A673 (cell line): ENCODE results near the gene BIRC7.

Source experiments
- EZH2 ChIP-seq: fragments of 200-600 bp; sonication (generic); IDR thresholded peaks from 2 replicates; pipeline ENCODE4 v1.6.1; 2017; ENCODE audit warnings: borderline replicate concordance, low read depth, mild to moderate bottlenecking, mixed read lengths, antibody characterized with exemption, low read length; ENCODE audit not compliant: poor library complexity, severe bottlenecking
- TF ChIP-seq, protein P1 (sequence below): fragments of 300-800, 200-600 bp; sonication (generic); conservative IDR thresholded peaks from 2 replicates; pipeline ENCODE4 v1.5.1; 2017; ENCODE audit warnings: low read depth, mild to moderate bottlenecking, antibody characterized with exemption, low read length, moderate library complexity, mixed read lengths

GRCh38 chr20:63241272-63241671 lies 5.6 kb downstream of the BIRC7 start:
- TF ChIP-seq, protein P1, sequence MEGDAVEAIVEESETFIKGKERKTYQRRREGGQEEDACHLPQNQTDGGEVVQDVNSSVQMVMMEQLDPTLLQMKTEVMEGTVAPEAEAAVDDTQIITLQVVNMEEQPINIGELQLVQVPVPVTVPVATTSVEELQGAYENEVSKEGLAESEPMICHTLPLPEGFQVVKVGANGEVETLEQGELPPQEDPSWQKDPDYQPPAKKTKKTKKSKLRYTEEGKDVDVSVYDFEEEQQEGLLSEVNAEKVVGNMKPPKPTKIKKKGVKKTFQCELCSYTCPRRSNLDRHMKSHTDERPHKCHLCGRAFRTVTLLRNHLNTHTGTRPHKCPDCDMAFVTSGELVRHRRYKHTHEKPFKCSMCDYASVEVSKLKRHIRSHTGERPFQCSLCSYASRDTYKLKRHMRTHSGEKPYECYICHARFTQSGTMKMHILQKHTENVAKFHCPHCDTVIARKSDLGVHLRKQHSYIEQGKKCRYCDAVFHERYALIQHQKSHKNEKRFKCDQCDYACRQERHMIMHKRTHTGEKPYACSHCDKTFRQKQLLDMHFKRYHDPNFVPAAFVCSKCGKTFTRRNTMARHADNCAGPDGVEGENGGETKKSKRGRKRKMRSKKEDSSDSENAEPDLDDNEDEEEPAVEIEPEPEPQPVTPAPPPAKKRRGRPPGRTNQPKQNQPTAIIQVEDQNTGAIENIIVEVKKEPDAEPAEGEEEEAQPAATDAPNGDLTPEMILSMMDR = no peak
- TF ChIP-seq EZH2 = no peak
